ENCODE measurements around the gene SIRT3.

- TF ChIP-seq CTCF (IDR thresholded peaks at IDR 0.05) (no peak), POLR2A (IDR thresholded peaks at IDR 0.05) (no peak)
These were observed 37.8 kb downstream of the SIRT3 start for GRCh38 chr11:198236-198806.

Measured in heart left ventricle (tissue), 13 donors.